Measurements from ENCODE around the gene PYGL. TPM values are rescaled to one million over a fixed set of nuclear protein-coding genes. Genes with fewer than 3 reads are reported as not detected.

The PYGL gene
- polyA plus RNA-seq, 3 donors, result 17.7 to 147 (median 95.5) TPM

Other genes with a start within 250 kb of the PYGL start
- gene NIN, start 113.3 kb downstream of the PYGL start, polyA plus RNA-seq, result 1 to 10 TPM; 2.6 to 8.2 (median 6.4) TPM
- gene ABHD12B, start 72.4 kb downstream of the PYGL start, polyA plus RNA-seq, result under 1 TPM in 1 of 3 donors, not detected in 2; 0.16 TPM
- gene TRIM9, start 150.6 kb upstream of the PYGL start, polyA plus RNA-seq, result 1 to 10 TPM in 1 of 3 donors, under 1 TPM in 2; 0.30 to 1.0 (median 0.41) TPM

Data from adipose tissue (tissue), 3 donors.